DMS114 treated with DMSO at 0.1 percent for 48 hours (cell line): Measurements from ENCODE around the gene IRF8.

Experiments
- DNase-seq: peaks from one replicate; lab custom pipeline; 2025; ENCODE audit not compliant: unreplicated experiment; lab: John Stamatoyannopoulos, UW

IRF8 gene

GRCh38 chr16:85913141-85913601 lies 14.2 kb downstream of the IRF8 start:
- DNase-seq = no peak

GRCh38 chr16:85913688-85914422 lies 14.9 kb downstream of the IRF8 start:
- DNase-seq = no peak

GRCh38 chr16:85914423-85914794 lies 15.4 kb downstream of the IRF8 start:
- DNase-seq = no peak

- no peak for DNase-seq
Measured at GRCh38 chr16:85915125-85915845, 16.3 kb downstream of the IRF8 start.

- no peak for DNase-seq
Measured at GRCh38 chr16:85916141-85916890, 17.4 kb downstream of the IRF8 start.

GRCh38 chr16:85917012-85917411 lies 18.1 kb downstream of the IRF8 start:
- no peak for DNase-seq

- DNase-seq = no peak
Measured at GRCh38 chr16:85917959-85918358, 19.0 kb downstream of the IRF8 start.

GRCh38 chr16:85918436-85918835 lies 19.5 kb downstream of the IRF8 start:
- DNase-seq = no peak

GRCh38 chr16:85919271-85920267 lies 20.6 kb downstream of the IRF8 start:
- DNase-seq = no peak

GRCh38 chr16:85921026-85921425 lies 22.1 kb downstream of the IRF8 start:
- DNase-seq = no peak

- DNase-seq = no peak
Measured at GRCh38 chr16:85923153-85924021, 24.4 kb downstream of the IRF8 start.

- DNase-seq = no peak
Measured at GRCh38 chr16:85924675-85925074, 25.7 kb downstream of the IRF8 start.

GRCh38 chr16:85926370-85926769 lies 27.4 kb downstream of the IRF8 start:
- DNase-seq = no peak

GRCh38 chr16:85927371-85927770 lies 28.4 kb downstream of the IRF8 start:
- DNase-seq = no peak

- no peak for DNase-seq
Measured at GRCh38 chr16:85927959-85928358, 29.0 kb downstream of the IRF8 start.

GRCh38 chr16:85928401-85928820 lies 29.4 kb downstream of the IRF8 start:
- no peak for DNase-seq

GRCh38 chr16:85929259-85929721 lies 30.3 kb downstream of the IRF8 start:
- no peak for DNase-seq

GRCh38 chr16:85930301-85930700 lies 31.3 kb downstream of the IRF8 start:
- no peak for DNase-seq

GRCh38 chr16:85931596-85932402 lies 32.8 kb downstream of the IRF8 start:
- DNase-seq = no peak
